Ishikawa (cell line): Measurements from ENCODE around the gene POU2F1.

Source experiments
- CEBPB ChIP-seq: IDR thresholded peaks from 2 replicates; pipeline ENCODE4 v1.6.1; 2012
- CREB1 ChIP-seq: IDR thresholded peaks from 2 replicates; pipeline ENCODE4 v1.6.1; 2012; ENCODE audit warnings: low read depth
- EGR1 ChIP-seq: IDR thresholded peaks from 2 replicates; pipeline ENCODE4 v1.6.1; 2012
- EP300 ChIP-seq: IDR thresholded peaks from 2 replicates; pipeline ENCODE4 v1.6.1; 2012; ENCODE audit warnings: borderline replicate concordance
- FOXM1 ChIP-seq: IDR thresholded peaks from 2 replicates; pipeline ENCODE4 v1.6.1; 2012; ENCODE audit warnings: low read depth, borderline replicate concordance
- NFIC ChIP-seq: IDR thresholded peaks from 2 replicates; pipeline ENCODE4 v1.6.1; 2012
- RAD21 ChIP-seq: IDR thresholded peaks from 2 replicates; pipeline ENCODE4 v1.6.1; 2012; ENCODE audit warnings: low read depth
- TAF1 ChIP-seq: IDR thresholded peaks from 2 replicates; pipeline ENCODE4 v1.6.1; 2012; ENCODE audit warnings: low read depth, mild to moderate bottlenecking
- TCF12 ChIP-seq: IDR thresholded peaks from 2 replicates; pipeline ENCODE4 v1.6.1; 2012; ENCODE audit warnings: low read depth
- YY1 ChIP-seq: IDR thresholded peaks from 2 replicates; pipeline ENCODE4 v1.6.1; 2012; ENCODE audit warnings: low read depth
- ZBTB7A ChIP-seq: IDR thresholded peaks from 2 replicates; pipeline ENCODE4 v1.6.1; 2012; ENCODE audit warnings: low read depth
- TF ChIP-seq, protein P1 (sequence below): IDR thresholded peaks from 2 replicates; pipeline ENCODE4 v1.6.1; 2012; ENCODE audit warnings: low read depth, mild to moderate bottlenecking
- TF ChIP-seq, protein P2 (sequence below): IDR thresholded peaks from 2 replicates; pipeline ENCODE4 v1.6.1; 2012

DNA sequence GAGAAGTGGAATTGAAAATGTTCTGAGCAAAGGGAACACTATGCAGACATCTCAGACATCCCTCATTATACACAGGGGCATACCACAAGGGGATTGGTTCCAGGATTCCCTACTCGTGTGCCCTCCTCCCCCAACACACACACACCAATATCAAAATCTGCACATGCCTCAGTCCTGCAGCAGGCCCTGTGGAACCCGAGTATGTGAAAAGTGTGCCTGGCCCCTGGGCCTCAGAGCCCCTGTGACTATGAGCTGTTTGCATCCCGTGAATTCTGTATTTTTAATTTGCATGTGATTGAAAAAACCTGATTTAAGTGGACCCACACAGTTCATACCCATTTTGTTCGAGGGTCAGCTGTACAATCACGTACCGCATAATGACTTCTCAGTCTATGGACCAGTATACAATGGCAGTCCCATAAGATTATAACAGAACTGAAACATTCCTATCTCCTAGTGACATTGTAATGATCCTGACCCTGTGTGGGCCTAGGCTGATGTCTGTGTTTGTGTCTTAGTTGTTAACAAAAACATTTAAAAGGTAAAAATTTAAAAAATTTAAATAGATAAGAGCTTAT is 11.3 kb downstream of the POU2F1 start:
- TF ChIP-seq CEBPB (no peak), CREB1 (no peak), YY1 (no peak), TAF1 (no peak), EP300 (no peak), TCF12 (no peak), EGR1 (no peak), RAD21 (no peak), NFIC (no peak), FOXM1 (no peak), ZBTB7A (no peak)
- TF ChIP-seq, protein P1, sequence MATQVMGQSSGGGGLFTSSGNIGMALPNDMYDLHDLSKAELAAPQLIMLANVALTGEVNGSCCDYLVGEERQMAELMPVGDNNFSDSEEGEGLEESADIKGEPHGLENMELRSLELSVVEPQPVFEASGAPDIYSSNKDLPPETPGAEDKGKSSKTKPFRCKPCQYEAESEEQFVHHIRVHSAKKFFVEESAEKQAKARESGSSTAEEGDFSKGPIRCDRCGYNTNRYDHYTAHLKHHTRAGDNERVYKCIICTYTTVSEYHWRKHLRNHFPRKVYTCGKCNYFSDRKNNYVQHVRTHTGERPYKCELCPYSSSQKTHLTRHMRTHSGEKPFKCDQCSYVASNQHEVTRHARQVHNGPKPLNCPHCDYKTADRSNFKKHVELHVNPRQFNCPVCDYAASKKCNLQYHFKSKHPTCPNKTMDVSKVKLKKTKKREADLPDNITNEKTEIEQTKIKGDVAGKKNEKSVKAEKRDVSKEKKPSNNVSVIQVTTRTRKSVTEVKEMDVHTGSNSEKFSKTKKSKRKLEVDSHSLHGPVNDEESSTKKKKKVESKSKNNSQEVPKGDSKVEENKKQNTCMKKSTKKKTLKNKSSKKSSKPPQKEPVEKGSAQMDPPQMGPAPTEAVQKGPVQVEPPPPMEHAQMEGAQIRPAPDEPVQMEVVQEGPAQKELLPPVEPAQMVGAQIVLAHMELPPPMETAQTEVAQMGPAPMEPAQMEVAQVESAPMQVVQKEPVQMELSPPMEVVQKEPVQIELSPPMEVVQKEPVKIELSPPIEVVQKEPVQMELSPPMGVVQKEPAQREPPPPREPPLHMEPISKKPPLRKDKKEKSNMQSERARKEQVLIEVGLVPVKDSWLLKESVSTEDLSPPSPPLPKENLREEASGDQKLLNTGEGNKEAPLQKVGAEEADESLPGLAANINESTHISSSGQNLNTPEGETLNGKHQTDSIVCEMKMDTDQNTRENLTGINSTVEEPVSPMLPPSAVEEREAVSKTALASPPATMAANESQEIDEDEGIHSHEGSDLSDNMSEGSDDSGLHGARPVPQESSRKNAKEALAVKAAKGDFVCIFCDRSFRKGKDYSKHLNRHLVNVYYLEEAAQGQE: no peak
- TF ChIP-seq, protein P2, sequence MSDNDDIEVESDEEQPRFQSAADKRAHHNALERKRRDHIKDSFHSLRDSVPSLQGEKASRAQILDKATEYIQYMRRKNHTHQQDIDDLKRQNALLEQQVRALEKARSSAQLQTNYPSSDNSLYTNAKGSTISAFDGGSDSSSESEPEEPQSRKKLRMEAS: no peak
